ENCODE data around the gene SH3RF3.
A peak's percentile ranks its signal among the peaks of the same experiment; 100 is the strongest.
"Not testable (repeated sequence)": the region's sequence is repeated elsewhere in the genome, so short reads cannot be mapped to it uniquely, and the experiment has no call there.

The SH3RF3 gene

DNA sequence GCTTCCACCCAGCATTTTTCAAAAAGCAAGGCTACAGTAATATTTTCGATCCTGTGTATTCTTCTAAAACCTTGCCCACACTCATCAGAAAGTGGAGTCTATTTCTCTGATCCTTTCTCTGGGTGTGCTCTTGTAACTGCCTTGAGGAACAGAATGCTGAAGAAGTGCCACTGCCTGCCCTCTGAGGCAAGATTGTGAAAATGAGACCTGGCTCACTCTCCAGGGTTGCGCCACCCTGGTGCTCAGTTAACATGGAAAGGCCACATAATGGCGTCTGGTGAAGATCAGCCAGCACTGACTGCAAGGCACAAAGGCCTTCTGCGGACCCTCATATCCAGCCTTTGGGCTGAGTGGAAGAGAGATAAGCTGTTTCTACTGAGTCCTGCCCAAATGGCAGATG, 11.2 kb upstream of the SH3RF3 start:
- no peak for DNase-seq

DNA sequence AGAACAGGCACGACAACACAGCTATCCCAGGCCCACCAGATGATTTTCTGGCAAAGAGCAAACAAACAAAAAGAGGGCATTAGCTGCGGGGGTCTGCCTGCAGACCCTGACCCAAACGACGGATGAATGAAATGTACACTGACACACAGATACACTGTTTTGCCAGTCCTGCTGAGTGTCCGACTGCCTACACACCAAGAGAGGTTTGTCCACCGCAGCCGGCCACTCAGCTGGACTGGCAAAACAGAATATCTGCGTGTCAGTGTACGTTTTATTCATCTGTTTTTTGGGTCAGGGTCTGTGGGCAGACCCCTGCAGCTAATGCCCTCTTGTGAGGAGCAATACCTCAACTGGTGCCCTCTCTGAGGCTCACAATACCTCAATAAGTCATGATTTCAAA, 10.7 kb upstream of the SH3RF3 start:
- no peak for DNase-seq

DNA sequence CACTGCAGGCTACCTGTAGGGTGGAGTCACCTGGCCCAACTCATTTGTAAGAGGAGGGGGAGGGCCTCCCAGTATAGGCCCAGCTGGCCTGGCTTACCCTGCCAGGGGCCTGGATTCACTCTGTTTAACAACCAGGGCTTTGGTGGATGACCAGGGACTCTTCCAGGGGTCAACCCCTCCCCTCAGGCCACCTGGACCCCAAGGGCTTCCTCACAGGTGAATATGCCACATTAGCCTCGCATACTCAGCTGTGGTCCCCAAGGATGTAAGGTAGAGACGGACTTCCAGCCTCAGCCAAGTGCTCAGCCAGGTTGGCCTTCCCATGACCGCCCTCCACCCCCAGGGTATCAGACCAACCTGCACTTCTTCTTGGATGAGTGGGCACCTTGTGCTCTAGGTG, 8.8 kb upstream of the SH3RF3 start:
- DNase-seq = no peak

DNA sequence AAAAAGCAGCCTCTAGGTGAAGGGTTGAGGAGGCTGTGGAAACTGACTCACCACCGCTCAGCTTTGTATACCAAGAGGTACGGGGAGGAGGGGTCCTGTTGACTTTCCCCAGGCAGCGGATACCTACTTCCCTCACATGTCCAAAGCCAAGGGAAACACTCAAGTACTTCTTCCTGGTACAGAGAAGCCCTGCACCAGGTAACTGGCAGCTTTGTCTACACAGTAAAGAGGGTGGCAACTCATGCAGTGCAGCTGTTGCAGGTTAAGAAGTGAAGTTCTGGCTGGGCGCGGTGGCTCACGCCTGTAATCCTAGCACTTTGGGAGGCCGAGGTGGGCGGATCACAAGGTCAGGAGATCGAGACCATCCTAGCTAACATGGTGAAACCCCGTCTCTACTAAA, 8.3 kb upstream of the SH3RF3 start:
- not testable (repeated sequence) for DNase-seq

DNA sequence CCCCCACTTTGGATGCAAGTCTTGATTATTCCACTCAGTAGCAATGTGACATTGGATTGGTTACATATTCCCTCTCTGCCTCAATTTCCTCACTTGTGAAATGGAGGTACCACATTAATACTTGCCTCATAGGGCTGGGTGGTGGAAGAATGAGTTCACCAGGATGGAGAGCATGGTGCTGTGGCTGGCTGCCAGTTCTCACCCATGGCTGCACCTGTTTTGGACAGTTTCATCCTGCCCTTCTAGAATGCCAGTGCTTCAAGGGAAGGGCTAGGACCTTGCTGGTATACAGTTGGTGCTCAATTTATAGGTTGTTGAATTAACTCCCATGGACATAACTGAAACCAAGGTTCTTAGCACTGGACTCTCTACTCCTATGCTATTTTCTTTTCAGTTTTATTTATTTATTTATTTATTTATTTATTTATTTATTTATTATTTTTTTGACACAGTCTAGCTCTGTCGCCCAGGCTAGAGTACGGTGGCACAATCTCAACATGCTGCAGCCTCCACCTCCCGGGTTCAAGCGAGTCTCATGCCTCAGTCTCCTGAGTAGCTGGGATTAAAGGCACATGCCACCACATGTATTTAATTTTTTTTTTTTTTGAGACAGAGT, 5.3 kb upstream of the SH3RF3 start:
- DNase-seq = no peak

DNA sequence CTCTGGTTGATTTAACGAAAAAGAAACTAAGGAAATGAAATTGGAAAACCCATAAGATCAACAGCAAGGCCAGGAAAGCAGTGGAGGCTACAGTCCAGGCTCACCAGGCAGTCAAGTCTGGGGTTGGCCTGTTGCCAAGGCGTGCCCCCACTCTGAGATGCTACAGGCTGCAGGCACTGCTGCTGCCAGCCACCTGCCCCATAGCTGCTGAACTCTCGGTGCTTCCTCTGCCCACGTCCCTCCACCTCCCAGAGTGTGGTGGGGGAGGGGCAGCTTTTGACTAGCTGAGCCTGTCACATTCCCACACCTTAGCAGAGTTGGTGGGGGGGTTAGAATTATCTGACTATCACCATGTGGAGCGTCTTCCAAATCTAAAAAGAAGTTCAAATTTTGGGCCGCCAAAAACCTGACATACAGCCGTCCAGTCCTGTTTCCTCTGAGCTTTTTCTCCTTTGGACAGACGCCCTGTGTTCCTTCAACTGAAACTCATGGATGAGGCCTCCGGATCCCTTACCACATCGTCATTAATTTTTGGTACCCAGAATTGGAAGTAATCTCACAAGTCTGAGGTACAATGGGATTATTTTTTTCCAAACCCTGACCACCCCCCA, 3.9 kb upstream of the SH3RF3 start:
- DNase-seq = no peak

DNA sequence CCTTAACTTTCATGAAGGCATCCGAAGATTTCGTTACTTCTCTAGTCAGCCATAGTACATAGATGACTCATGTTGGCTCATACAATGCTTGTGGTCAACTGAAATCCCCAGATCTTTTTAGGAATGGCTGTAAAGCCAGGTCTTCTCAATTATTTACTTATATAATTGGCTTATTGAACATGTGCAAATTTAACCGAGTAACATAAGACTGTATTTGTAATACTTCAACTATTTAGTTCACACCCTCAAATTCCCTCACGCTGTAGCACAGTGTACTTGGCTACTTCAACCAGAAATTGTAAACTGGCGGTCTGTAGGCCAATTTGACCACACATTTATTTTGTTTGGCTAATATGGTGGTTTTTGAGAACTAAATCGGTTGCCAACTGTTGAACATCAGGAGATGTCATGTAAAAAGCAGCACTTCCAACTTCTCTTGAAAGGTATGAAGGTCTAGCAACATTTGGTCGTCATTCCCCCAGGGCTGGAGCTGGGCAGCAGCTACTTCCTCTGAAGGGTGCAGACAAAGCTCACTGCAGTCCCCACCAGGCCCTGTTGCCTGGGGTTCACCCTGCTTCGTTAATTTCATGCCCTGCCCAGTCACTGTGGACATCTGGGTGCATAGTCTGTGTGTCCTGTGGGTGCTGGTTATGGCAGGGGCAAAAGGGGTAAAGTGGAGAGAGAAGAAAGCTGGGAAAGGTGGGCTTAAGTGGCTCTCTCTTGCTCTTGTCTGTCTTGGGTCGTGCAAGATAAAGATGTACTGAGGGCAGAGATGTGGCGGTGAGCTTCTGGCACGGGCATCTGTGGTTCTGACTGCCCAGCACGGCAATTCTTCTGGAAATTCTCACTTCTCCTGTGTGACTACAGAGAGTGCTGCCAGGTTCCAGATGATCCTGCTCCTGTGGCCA, 3.2 kb upstream of the SH3RF3 start:
- no peak for DNase-seq

DNA sequence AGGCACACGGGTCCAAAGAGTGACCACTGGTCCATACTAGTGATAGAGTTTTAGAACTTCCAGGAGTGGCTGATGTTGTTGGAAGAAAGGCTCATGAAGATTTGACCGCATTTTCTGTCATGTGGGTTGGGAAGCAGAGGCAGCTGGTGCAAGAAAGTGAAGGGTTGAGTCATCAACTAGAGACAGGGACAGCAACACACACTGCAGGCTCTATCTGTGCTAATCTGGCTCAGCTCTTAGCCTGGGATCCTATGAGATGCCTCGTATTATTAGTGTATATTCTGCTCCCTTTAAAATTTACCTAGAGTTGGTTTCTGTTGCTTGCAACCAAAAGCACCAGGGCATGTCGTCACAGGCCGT, 2.5 kb upstream of the SH3RF3 start:
- peak in 1 of 56 donors; percentile 15 for DNase-seq

DNA sequence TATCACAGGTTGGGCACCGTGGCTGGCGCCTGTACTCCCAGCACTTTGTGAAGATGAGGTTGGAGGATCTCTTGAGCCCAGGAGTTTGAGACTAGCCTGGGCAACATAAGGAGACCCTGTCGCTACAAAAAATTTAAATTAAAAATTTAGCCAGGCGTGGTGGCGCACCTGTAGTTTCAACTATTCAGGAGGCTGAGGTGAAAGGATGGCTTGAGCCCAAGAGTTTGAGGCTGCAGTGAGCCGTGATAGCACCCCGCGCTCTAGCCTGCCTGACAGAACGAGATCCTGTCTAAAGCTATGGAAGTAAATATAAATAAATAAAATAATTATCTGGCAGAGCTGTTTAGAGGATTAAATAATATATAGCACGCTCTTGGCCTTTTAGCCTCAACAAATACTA, 1.4 kb upstream of the SH3RF3 start:
- no peak for DNase-seq

DNA sequence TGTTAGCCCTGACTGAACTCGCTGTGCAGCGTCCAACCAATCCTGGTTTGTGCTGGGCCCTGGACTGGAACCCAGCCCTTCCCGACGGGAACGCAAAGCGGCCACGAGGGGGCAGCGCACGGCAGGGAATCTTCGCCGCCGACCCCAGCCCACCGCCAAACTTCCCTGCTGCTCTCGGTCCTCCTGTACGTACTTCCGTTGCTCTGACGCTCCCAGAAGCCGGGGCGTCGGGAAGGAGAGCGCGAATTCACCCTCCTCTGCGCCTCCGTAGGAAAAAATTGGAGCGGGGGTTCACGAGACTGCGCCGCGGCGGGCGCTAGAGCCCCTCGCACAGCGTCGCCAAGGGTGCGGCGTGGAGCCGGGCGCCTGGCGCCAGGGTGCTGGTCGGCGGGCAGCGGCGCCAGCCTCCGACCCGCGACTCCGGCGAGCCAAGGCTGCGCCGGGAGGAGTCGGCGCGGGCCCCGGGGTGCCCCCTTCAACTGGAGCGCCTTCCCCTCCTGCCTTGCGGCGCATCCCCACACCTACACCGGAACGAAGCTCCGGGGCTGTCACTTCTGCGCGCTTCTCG, 873 bp upstream of the SH3RF3 start:
- peak in 52 of 56 donors; percentile 6 to 81 (median 52) for DNase-seq

DNA sequence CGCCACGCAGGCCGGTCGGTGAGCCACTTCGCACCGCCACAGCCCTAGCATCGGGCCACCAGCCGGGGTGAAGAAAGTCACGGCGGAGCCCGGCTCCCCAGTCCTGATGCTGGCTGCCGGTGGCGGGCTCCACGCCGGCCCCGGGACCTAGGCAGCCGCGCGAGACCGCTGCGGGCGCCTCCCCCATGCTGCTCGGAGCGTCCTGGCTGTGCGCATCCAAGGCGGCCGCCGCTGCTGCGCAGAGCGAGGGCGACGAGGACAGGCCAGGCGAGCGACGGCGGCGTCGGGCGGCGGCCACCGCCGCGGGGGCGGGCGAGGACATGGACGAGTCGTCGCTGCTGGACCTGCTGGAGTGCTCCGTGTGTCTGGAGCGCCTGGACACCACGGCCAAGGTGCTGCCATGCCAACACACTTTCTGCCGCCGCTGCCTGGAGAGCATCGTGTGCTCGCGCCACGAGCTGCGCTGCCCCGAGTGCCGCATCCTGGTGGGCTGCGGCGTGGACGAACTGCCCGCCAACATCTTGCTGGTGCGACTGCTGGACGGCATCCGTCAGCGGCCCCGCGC, 433 bp downstream of the SH3RF3 start:
- peak in 1 of 56 donors; percentile 13 for DNase-seq

DNA sequence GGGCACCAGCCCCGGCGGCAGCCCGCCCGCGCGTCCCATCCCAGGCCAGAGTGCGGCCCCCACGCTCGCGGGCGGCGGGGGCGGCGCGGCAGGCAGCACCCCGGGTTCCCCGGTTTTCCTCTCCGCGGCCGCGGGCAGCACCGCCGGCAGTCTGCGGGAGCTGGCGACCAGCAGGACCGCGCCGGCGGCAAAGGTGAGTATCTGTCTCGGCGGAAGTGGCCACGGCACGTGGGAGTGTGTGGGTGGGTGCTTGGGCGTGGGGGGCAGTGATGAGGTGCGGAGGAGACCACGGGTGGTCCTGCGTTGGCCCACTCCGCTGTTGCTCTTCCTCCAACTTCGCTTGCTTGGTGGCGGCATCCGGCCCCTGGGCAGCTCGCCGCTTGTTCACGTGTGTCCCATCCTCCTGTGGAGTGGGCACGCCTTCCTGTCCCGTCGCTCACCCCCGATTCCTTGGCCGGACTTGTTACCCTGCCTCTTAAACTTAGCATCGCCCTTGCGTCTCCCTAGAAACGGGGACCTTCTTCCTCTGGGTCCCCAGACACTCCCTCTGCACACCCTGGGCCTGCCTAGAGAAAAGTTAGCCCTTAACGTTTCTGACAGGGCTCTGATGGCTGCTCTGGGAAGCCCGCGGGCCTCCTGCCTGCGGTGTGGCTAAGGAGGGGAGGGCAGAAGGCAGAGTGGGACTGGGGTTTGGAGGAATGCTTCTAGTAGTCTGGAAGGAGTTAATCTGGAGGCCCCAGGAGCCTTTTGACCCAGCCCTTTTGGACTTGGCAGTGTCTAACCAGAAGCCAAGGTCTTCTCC, 1.1 kb downstream of the SH3RF3 start:
- peak in 2 of 56 donors; percentile 21 to 44 for DNase-seq

DNA sequence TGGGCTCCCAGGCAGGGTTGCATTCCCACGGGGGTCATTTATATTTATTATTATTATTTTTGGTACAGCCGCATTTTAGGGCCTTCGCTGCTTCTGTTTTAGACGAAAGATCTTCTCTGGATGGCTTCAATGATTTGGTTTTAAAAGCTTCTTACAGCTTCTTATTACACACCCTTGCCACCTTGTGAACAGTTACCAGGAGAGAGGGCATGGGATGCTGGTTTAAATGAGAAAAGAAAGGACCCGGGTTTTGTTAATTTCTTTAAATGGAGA, 1.7 kb downstream of the SH3RF3 start:
- no peak for DNase-seq

DNA sequence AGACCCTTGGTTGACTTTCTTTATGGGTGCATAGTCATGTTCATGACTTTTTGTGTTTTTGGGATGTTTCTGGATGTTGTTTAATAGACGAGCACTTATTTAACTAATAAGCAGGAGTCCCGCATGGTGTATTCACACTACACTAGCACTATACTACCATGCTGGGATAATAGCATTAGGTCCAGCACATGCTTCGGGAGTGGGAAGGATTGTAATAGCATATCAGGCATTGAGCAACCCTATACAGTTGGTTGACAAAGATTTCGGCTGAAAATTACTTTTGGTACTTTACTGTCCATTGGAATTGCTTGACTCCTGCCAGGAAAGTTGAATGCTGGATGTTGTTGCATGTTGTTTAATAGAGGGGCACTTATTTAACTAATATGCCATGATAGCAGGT, 2.8 kb downstream of the SH3RF3 start:
- DNase-seq = no peak

DNA sequence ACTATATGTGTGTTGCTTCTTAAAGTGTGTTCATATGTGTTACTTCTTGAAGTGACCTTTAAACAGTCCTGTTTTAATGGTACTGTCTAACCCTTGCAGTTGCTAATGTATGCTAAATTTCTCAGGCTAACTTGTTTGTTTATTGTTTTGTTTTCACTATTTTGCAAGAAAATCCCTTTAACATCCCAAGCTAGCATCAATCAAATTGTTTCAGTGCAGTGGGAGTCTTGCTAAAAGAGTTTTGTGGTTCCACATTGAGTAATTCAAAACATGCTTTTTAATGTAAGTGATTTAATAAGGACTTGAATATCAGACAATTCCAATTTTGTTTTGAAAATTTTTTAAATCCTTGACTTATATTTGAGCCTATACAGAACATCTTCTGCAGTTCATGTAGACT, 3.6 kb downstream of the SH3RF3 start:
- DNase-seq = no peak

DNA sequence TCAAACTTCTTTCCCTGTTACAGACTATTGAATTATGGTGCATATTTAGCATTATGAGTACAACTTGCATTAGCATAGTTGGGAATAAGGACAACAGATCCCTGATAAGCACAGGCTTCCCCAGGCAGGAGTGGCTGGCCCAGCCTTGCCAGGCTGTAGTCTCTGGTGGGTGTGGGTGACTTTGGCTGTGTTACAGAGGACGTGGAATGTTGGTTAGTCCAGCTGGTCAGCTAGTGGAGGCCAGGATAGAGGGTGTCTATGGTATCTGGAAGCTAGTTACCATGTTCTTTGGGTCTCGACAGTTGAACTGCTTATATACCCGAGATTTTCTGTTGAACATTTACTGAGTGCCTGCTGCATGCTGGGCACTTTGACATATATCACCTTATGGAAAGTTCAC, 4.7 kb downstream of the SH3RF3 start:
- no peak for DNase-seq

DNA sequence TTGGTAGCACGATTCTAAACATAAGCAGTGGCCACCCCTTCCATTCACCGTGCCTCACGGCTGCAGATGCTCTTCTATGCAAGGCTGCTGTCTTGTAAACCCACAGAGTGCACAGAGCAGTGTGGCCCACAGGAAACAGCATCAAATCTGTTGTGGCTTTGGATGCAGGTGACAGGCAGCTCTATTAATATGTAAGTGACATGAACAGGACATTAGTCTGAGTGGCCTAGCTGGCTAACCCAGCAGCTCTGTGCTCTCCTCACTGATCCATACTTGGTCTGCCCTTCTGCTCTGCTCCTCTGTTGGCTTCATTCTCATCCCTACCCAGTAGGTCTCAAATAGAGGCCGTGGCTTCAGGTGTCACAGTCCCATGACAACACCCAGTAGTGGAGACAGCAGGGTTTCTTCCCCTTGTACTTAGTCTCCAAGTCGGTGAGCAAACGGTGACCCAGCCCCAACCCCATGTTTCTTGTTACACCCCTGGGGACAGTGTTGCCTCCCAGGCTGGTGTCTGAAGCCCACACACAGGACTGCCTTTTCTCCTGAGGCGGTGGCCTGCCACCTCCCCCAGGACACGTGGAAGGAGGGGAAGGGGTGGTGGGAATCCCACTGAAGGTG, 5.8 kb downstream of the SH3RF3 start:
- DNase-seq = no peak

DNA sequence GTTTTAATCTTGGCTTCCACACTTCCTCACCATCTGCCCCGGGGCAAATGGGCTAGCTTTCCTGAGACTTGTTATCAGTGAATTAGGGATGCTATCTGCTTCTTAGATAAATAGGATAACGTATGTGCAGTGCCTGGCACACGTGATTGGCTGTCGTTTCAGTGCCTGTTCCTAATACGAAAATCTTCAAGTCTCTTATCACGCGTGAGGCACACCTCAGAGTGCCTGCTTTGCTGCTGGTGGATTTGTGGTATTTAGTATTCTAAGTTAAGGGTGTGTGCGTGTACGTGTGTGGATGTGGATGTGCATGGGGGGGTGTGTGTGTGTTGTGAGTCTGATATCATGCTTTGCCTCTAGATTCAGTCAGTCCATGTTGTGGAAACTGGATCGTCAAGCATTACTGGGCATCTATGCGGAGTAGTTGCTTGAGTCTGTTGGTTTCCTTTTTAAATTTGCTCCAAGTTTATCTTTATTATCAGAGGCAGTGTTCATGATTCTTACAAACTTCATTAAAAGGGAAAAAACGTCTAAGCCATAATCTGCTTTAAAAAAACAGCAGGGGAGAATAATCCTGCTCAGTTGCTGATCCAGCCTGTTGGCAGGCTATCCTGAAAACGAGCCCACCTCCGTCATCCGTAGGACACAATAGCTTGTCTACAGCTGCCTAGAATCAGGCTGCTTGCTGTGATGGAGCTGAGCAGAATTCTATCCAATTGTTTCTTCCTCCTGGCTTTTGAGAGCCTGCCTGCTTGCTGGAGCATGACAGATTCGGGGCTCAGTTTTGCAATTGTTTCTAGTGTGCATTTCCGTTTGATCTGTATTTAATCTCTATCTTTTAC, 6.6 kb downstream of the SH3RF3 start:
- DNase-seq = peak in 2 of 56 donors; percentile 15 to 45

DNA sequence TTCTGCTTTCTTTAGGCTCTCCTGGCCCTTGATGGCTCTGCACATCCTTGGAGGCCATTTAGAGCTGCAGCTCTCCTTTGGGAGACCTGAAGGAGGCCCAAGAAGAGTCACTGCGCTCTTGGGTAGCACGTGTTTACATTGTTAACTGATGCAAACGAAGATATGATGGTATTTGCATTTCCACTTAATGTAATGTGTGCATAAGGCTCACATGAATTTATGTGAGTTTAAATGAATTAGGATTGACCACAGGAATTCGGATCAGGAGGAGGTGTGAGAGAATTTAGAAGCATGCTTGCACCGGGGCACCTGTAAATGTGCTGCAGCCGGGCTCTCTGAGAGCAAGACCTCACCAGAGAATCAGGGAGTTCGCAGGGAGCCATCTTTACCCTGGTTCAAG, 7.5 kb downstream of the SH3RF3 start:
- DNase-seq = no peak

DNA sequence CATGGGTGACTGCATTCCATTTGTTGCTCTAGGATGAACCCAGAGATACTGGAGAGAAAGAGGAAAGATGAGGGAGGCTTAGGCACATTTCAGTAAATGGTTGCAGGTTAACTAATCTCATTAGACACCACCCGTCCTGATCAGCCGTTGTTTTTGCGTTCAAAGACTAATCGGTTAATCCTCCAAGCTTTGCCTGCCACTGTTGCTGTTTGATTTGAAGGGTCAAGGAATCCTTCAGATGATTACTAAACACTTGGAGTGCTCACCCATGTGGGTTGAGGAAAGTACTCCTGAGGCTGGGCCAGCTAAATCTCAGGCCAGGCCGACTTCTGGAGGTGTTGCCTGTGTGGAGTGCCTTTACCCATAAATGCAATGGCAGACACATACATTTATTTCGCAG, 8.6 kb downstream of the SH3RF3 start:
- DNase-seq = no peak
